Measurements from ENCODE around the gene MRPL41.

DNA sequence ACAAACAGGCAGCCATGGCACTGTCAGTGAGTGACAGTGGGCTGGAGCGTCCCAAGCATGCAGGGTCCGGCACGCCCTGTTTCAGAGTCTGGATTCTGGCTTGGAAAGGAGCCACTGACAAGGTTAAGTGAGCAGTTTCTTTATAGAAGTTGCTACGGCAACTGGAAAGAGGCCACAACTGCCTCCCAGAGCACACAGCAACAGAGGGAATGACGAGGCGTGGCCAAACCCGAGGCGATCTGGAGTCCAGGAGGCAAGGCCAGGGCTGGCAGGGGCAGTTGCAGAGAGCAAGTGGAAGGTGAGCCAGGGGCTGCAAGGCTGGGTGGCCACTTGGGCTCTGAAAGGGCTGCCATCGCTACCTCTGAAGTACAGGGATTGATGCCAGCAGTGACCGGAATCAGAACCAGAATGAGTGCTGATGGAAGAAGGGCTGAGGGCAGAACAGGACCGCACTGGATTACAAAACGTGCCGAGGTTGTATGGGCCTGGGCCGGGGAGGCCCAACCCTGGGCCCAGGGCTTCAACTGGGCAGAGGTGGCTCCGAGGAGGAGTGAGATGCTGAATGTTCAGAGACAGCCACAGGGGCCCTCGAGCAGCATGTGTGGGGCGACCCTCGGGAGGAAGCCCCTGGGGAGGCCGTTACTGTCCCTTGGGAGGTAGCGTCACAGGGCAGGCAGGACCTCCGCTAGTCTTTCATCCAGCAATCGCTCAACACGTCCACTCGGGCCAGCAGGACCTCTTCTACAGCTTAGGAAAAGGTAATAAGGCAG lies 4.6 kb downstream of the MRPL41 start:
- no peak for TF ChIP-seq CTCF (IDR thresholded peaks at IDR 0.05; ENCODE audit: borderline replicate concordance, extremely low read depth, low read length, poor library complexity, severe bottlenecking)
- no peak for TF ChIP-seq EZH2 (IDR thresholded peaks at IDR 0.05; ENCODE audit: borderline replicate concordance, low read depth, low read length, severe bottlenecking)
